Type B pancreatic cell (in vitro differentiated cells): ENCODE measurements around the gene TSC2. TPM values are rescaled to one million over a fixed set of nuclear protein-coding genes. Genes with fewer than 3 reads are reported as not detected.

Experiments
- DNase-seq: peaks from one replicate; pipeline ENCODE4 v3.0.0; 2021; ENCODE audit warnings: mixed read lengths; ENCODE audit not compliant: unreplicated experiment; ENCODE audit errors: extremely low spot score
- H3K27ac Mint-ChIP-seq: 2 replicates; pipeline ENCODE4 v1.8.0; 2021; ENCODE audit warnings: mild to moderate bottlenecking, mixed read lengths
- H3K27me3 Mint-ChIP-seq: 2 replicates; pipeline ENCODE4 v1.8.0; 2021; ENCODE audit warnings: mixed read lengths
- H3K36me3 Mint-ChIP-seq: 2 replicates; pipeline ENCODE4 v1.8.0; 2021; ENCODE audit warnings: mixed read lengths
- H3K4me1 Mint-ChIP-seq: one replicate; pipeline ENCODE4 v1.8.0; 2021; ENCODE audit warnings: mixed read lengths; ENCODE audit not compliant: unreplicated experiment
- H3K4me3 Mint-ChIP-seq: 2 replicates; pipeline ENCODE4 v1.8.0; 2021; ENCODE audit warnings: mild to moderate bottlenecking, mixed read lengths
- H3K9me3 Mint-ChIP-seq: 2 replicates; pipeline ENCODE4 v1.8.0; 2021; ENCODE audit warnings: mixed read lengths
- total RNA-seq: library from RNA; stranded (reverse); gene quantifications from 2 replicates; pipeline ENCODE4 v1.2.1, GENCODE V29; 2021; ENCODE audit warnings: low replicate concordance
- TF ChIP-seq, protein P1 (sequence below): fragments of 200-600 bp; sonication (generic); conservative IDR thresholded peaks from 2 replicates; pipeline ENCODE4 v1.5.0; 2021; ENCODE audit warnings: antibody characterized with exemption, mild to moderate bottlenecking

Gene TSC2
- total RNA-seq, 1 donor from 2014 or later: 208 TPM

DNA sequence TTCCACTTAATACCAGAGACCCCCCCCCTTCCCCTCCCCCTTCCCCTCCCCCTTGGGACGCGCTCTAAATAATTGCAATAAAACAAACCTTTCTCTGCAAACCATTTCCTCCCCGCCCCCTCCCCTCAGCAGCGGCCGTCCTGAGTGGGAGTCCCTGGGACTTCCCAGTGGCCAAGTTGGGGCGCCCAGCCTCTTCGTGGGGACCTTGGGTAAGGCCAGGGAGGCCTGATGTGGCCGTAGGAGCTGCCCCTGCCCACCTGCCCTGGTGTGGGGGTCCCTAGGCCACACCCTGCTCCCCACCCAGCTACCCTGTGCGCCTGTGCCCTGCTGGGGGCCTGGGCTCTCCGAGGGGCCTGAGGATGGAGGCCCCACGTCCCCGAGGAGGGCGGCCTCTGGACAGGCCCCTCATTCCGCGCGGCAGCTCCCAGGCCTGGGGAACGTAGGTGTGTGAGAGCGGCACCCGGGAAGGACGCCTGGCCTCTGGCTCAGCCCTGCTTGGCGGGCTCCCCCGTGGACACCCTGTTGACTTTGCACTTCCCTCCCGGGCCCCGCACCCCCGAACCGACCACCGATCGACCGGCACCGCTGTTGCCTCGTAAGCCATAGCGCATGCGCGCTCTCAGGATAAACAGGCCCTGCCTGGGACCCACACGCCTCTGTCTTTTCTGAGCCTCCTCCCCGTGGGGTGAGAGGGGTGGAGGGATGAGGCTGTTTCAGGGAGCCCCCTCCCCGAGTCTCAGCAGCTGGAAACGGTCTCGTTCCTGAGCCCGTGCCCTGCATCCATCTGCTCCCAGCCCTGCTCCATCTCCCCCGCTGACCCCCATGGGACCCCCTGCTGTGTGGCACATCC, 9.2 kb upstream of the TSC2 start:
- H3K4me1 Mint-ChIP-seq: peaks cover 15% of the 10 kb centered on the region
- H3K36me3 Mint-ChIP-seq: no peaks in the 10 kb centered on the region
- peak overlapping the region; percentile 77 for H3K27ac Mint-ChIP-seq
- no peaks in the 10 kb centered on the region for H3K27me3 Mint-ChIP-seq
- no peak for DNase-seq
- TF ChIP-seq, protein P1, sequence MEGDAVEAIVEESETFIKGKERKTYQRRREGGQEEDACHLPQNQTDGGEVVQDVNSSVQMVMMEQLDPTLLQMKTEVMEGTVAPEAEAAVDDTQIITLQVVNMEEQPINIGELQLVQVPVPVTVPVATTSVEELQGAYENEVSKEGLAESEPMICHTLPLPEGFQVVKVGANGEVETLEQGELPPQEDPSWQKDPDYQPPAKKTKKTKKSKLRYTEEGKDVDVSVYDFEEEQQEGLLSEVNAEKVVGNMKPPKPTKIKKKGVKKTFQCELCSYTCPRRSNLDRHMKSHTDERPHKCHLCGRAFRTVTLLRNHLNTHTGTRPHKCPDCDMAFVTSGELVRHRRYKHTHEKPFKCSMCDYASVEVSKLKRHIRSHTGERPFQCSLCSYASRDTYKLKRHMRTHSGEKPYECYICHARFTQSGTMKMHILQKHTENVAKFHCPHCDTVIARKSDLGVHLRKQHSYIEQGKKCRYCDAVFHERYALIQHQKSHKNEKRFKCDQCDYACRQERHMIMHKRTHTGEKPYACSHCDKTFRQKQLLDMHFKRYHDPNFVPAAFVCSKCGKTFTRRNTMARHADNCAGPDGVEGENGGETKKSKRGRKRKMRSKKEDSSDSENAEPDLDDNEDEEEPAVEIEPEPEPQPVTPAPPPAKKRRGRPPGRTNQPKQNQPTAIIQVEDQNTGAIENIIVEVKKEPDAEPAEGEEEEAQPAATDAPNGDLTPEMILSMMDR: no peak
- H3K4me3 Mint-ChIP-seq: peak overlapping the region; percentile 62
- no peaks in the 10 kb centered on the region for H3K9me3 Mint-ChIP-seq

DNA sequence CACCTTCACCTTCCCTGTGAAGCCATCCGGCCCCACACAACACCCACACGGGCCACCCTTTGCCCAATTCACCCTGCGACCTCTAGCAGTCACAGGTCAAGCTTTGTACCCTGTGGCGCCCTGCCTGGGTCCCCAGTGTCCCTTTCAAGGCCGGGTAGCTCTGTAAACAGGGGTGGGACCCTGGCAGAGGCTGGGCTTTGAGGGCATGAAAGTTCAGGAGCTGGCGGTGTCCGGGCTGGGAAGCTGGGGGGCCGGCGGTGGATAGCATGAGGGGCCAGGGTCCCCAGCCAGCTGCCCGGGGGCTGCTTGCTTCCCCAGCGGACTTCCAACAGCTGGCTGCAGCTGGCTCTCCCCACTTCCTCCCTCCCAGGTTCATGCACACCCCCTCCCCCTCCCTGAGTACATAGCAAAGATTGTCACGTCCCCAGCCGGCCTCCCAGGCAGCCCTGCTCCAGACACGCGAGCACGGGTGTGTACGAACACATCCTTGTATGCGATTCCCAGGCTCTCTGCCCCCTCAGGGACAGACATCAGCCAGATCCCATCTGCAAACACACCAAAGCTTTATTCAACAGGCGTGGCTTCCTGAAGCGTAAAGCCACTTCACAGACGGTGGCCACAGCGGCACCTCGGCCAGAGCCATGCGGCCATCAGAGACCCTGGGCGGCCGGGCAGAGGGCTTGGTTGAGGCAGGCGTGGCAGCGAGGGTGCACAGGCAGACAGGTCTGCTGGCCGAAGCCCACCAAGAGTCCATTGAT, 8.3 kb upstream of the TSC2 start:
- DNase-seq: no peak
- no peaks in the 10 kb centered on the region for H3K9me3 Mint-ChIP-seq
- TF ChIP-seq, protein P1: no peak
- peak overlapping the region; percentile 76 for H3K4me3 Mint-ChIP-seq
- H3K27me3 Mint-ChIP-seq: no peaks in the 10 kb centered on the region
- H3K27ac Mint-ChIP-seq: peak overlapping the region; percentile 62
- H3K4me1 Mint-ChIP-seq: peaks cover 15% of the 10 kb centered on the region
- no peaks in the 10 kb centered on the region for H3K36me3 Mint-ChIP-seq

DNA sequence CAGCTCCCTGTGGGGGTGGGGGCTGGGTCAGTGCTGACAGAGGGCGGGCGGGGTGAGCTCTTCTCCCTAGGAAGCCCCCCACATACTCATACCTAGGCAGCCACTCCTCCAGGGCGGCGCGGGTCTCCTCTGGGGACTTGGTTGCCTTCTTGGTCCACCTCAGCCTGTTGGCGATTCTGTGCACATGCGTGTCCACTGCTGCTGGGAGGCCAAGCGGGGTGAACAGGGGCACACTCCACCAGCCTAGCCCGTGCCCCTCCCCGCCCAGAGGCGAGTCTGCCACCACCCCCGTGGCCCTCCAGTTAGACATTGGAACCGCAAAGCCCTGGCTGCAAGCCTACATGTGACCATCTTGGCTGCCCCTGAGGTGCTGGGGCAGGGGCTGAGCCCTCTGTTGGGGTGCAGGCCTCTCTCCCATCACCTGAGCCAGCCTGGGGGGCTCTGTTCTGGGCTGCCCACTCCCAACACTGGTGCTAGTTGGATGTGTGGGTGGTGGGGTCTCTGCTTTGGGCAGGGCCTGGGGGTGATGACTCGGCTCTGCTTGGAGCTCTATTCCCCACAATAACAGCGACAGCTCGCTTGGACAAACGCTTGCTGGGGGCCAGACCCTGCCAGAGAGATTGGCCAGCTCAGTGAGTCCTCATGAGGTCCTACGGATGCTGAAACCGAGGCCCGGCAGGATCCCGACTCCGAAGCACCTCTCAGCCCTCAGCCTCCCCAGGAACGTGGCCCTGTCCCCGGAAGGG, 7.6 kb upstream of the TSC2 start:
- Mint-ChIP-seq H3K4me3 (no peak overlapping the region), H3K9me3 (no peaks in the 10 kb centered on the region), H3K27me3 (no peaks in the 10 kb centered on the region), H3K4me1 (peaks cover 15% of the 10 kb centered on the region), H3K27ac (no peak overlapping the region), H3K36me3 (no peaks in the 10 kb centered on the region)
- TF ChIP-seq, protein P1: no peak
- DNase-seq: no peak

DNA sequence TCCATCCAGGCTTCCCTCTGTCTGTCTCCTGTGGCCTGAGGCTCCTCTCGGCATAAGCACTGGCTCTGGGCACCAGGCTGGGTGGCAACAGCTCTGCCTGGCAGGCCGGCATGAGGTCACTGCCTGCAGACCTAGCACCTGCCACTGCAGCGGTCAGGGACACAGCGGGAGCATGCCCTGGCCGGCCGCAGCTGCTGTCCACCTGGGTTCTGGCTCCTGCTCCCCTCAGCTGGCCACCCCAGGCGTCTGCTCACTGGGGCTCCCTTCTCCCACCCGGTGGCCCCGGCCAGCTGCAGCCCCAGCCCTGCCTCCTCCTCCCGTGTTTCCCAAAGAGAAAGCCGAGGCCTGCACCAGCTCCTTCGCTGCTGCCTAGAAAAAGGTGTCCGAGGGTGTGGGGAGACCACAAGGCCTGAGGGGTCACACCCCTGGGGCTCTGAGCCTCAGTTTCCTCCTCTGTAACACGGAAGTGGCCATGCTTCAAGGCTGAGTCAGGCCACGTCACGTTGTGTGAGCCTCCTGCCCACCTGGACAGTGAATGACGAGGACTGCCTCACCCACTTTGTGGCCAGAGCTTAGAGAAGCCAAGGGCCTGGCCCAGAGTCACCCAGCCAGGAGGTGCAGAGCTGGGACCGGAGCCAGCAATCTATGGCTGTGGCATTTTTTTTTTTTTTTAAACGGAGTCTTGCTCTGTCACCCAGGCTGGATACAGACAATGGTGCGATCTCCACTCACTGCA, 6.8 kb upstream of the TSC2 start:
- TF ChIP-seq, protein P1: no peak
- Mint-ChIP-seq H3K4me3 (no peak overlapping the region), H3K27me3 (no peaks in the 10 kb centered on the region), H3K4me1 (peaks cover 15% of the 10 kb centered on the region), H3K36me3 (no peaks in the 10 kb centered on the region), H3K9me3 (no peaks in the 10 kb centered on the region), H3K27ac (peak overlapping the region; percentile 16)
- DNase-seq: no peak
